Measurements from ENCODE around the gene PPHLN1.

The PPHLN1 gene

GRCh38 chr12:42473130-42473529, 147.2 kb downstream of the PPHLN1 start:
- no peak overlapping the region for H3K27ac ChIP-seq (ENCODE audit: low read depth, low read length)
- H3K4me1 ChIP-seq (ENCODE audit: control insufficient read depth in 1 of 2, insufficient read depth in 2 of 2, low read length in 2 of 2): peaks cover 3% of the 10 kb centered on the region in 2 donors
- H3K9ac ChIP-seq (ENCODE audit: low read depth in 1 of 2, low read length in 2 of 2): no peak overlapping the region
- no peaks in the 10 kb centered on the region for H3K9me3 ChIP-seq (ENCODE audit: control insufficient read depth in 1 of 2, low read length in 2 of 2)
- H3K36me3 ChIP-seq (ENCODE audit: control insufficient read depth in 1 of 2, insufficient read depth in 2 of 2, low read length in 2 of 2): no peaks in the 10 kb centered on the region
- no peaks in the 10 kb centered on the region for H3K27me3 ChIP-seq (ENCODE audit: control insufficient read depth in 1 of 2, insufficient read depth in 2 of 2, low read length in 2 of 2)
- H3K4me3 ChIP-seq (ENCODE audit: low read depth in 1 of 2, low read length in 2 of 2): no peak overlapping the region

GRCh38 chr12:42473561-42473960, 147.6 kb downstream of the PPHLN1 start:
- peaks cover 3% of the 10 kb centered on the region in 2 donors for H3K4me1 ChIP-seq (ENCODE audit: control insufficient read depth in 1 of 2, insufficient read depth in 2 of 2, low read length in 2 of 2)
- no peak overlapping the region for H3K27ac ChIP-seq (ENCODE audit: low read depth, low read length)
- H3K4me3 ChIP-seq (ENCODE audit: low read depth in 1 of 2, low read length in 2 of 2): no peak overlapping the region
- H3K36me3 ChIP-seq (ENCODE audit: control insufficient read depth in 1 of 2, insufficient read depth in 2 of 2, low read length in 2 of 2): no peaks in the 10 kb centered on the region
- no peaks in the 10 kb centered on the region for H3K9me3 ChIP-seq (ENCODE audit: control insufficient read depth in 1 of 2, low read length in 2 of 2)
- H3K27me3 ChIP-seq (ENCODE audit: control insufficient read depth in 1 of 2, insufficient read depth in 2 of 2, low read length in 2 of 2): no peaks in the 10 kb centered on the region
- H3K9ac ChIP-seq (ENCODE audit: low read depth in 1 of 2, low read length in 2 of 2): no peak overlapping the region

DNA sequence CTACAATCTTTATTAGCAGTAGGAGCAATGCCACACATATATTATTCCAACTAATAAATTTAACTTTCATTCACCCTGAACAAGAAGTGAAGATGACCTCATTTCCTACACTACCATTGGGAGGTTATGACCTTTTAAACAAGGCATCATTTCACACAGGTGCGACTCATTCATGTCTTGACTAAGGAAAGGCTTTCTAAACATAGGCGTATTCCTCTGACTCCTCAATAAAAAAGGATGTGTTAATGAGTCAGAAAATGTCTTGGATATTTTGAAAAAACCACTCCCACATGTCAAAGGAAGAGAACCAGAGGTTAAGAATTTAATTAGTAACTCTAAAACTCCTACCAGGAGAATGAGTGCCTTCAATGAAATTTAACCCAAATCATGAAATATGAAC, 148.4 kb downstream of the PPHLN1 start:
- H3K4me1 ChIP-seq (ENCODE audit: control insufficient read depth in 1 of 2, insufficient read depth in 2 of 2, low read length in 2 of 2): peaks cover 3% of the 10 kb centered on the region in 2 donors
- H3K27ac ChIP-seq (ENCODE audit: low read depth, low read length): no peak overlapping the region
- no peaks in the 10 kb centered on the region for H3K27me3 ChIP-seq (ENCODE audit: control insufficient read depth in 1 of 2, insufficient read depth in 2 of 2, low read length in 2 of 2)
- H3K4me3 ChIP-seq (ENCODE audit: low read depth in 1 of 2, low read length in 2 of 2): no peak overlapping the region
- H3K36me3 ChIP-seq (ENCODE audit: control insufficient read depth in 1 of 2, insufficient read depth in 2 of 2, low read length in 2 of 2): no peaks in the 10 kb centered on the region
- H3K9ac ChIP-seq (ENCODE audit: low read depth in 1 of 2, low read length in 2 of 2): no peak overlapping the region
- no peaks in the 10 kb centered on the region for H3K9me3 ChIP-seq (ENCODE audit: control insufficient read depth in 1 of 2, low read length in 2 of 2)

- Histone ChIP-seq H3K27me3 (ENCODE audit: control insufficient read depth in 1 of 2, insufficient read depth in 2 of 2, low read length in 2 of 2) (no peaks in the 10 kb centered on the region), H3K4me3 (ENCODE audit: low read depth in 1 of 2, low read length in 2 of 2) (no peak overlapping the region)
Measured at GRCh38 chr12:42475106-42475505, 149.1 kb downstream of the PPHLN1 start.

DNA sequence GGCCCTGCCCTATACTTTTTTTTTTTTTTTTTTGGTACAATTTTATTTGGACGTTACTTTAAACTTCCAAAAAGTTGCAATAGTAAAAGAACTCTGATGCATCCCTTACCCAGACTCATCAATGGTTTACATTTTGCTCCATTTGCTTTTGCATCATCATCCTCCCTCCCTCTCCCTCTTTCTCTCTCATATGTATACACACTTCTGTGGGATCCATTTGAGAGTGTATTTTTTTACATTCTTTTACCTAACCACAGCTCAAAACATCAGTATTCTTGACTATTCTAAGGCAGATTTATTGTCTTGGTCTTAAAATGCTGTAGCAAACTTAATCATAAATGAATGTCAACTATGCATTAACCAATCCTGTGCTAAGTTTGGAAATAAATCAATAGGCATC, 152.0 kb downstream of the PPHLN1 start:
- Histone ChIP-seq H3K27me3 (ENCODE audit: control insufficient read depth in 1 of 2, insufficient read depth in 2 of 2, low read length in 2 of 2) (no peaks in the 10 kb centered on the region), H3K36me3 (ENCODE audit: control insufficient read depth in 1 of 2, insufficient read depth in 2 of 2, low read length in 2 of 2) (no peaks in the 10 kb centered on the region), H3K9me3 (ENCODE audit: control insufficient read depth in 1 of 2, low read length in 2 of 2) (no peaks in the 10 kb centered on the region), H3K9ac (ENCODE audit: low read depth in 1 of 2, low read length in 2 of 2) (no peak overlapping the region), H3K27ac (ENCODE audit: low read depth, low read length) (no peak overlapping the region), H3K4me1 (ENCODE audit: control insufficient read depth in 1 of 2, insufficient read depth in 2 of 2, low read length in 2 of 2) (peaks cover 0 to 6% of the 10 kb centered on the region in 2 donors), H3K4me3 (ENCODE audit: low read depth in 1 of 2, low read length in 2 of 2) (no peak overlapping the region)

More at GRCh38 chr12:42475106-42475505, 149.1 kb downstream of the PPHLN1 start:
- Histone ChIP-seq H3K4me1 (ENCODE audit: control insufficient read depth in 1 of 2, insufficient read depth in 2 of 2, low read length in 2 of 2) (no peaks in the 10 kb centered on the region), H3K9ac (ENCODE audit: low read depth in 1 of 2, low read length in 2 of 2) (no peak overlapping the region), H3K9me3 (ENCODE audit: control insufficient read depth in 1 of 2, low read length in 2 of 2) (no peaks in the 10 kb centered on the region), H3K27ac (ENCODE audit: low read depth, low read length) (no peak overlapping the region), H3K36me3 (ENCODE audit: control insufficient read depth in 1 of 2, insufficient read depth in 2 of 2, low read length in 2 of 2) (no peaks in the 10 kb centered on the region)

GRCh38 chr12:42481368-42481767, 155.4 kb downstream of the PPHLN1 start:
- Histone ChIP-seq H3K27ac (ENCODE audit: low read depth, low read length) (no peak overlapping the region), H3K9ac (ENCODE audit: low read depth in 1 of 2, low read length in 2 of 2) (no peak overlapping the region), H3K4me3 (ENCODE audit: low read depth in 1 of 2, low read length in 2 of 2) (no peak overlapping the region)

DNA sequence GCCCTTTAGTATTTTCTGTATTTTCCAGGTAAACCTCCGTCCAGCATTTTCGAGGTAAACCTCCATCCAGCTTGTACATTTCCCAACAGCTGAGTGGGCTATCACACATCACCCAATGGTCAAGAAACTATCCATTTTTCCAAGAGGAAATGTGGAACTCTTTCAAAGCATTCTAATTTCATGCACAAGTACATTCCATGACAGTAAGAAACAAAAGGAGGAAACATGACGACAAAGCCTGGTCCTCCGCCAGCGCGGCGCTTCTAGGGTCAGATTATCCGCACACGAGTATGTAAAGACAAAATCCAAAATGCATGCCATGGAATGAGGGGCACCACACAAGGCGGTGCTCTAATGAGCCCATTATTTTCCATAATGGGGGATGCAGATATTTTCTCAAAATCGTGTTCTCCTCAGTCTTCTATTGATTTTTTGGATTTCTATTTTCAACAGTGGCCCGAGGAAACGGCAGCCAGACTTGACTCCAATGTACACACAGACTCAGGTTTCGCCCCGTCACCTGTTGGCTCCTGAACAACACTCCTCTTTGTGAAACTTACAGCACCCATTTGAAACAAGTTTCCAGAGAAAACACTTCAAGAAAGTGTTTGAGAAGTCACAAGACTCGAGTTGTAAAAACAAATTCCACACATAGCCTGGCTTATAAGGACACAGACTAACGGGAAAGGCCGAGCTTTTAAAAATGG, 156.2 kb downstream of the PPHLN1 start:
- Histone ChIP-seq H3K4me1 (ENCODE audit: control insufficient read depth in 1 of 2, insufficient read depth in 2 of 2, low read length in 2 of 2) (peaks cover 6 to 8% of the 10 kb centered on the region in 2 donors), H3K9me3 (ENCODE audit: control insufficient read depth in 1 of 2, low read length in 2 of 2) (no peaks in the 10 kb centered on the region), H3K36me3 (ENCODE audit: control insufficient read depth in 1 of 2, insufficient read depth in 2 of 2, low read length in 2 of 2) (no peaks in the 10 kb centered on the region), H3K27me3 (ENCODE audit: control insufficient read depth in 1 of 2, insufficient read depth in 2 of 2, low read length in 2 of 2) (peaks cover 0 to 26% of the 10 kb centered on the region in 2 donors), H3K9ac (ENCODE audit: low read depth in 1 of 2, low read length in 2 of 2) (peak overlapping the region in 1 of 2 donors; percentile 63), H3K4me3 (ENCODE audit: low read depth in 1 of 2, low read length in 2 of 2) (peak overlapping the region; percentile 68 to 77), H3K27ac (ENCODE audit: low read depth, low read length) (no peak overlapping the region)

More at GRCh38 chr12:42481368-42481767, 155.4 kb downstream of the PPHLN1 start:
- Histone ChIP-seq H3K4me1 (ENCODE audit: control insufficient read depth in 1 of 2, insufficient read depth in 2 of 2, low read length in 2 of 2) (peaks cover 6 to 8% of the 10 kb centered on the region in 2 donors), H3K27me3 (ENCODE audit: control insufficient read depth in 1 of 2, insufficient read depth in 2 of 2, low read length in 2 of 2) (peaks cover 0 to 20% of the 10 kb centered on the region in 2 donors), H3K9me3 (ENCODE audit: control insufficient read depth in 1 of 2, low read length in 2 of 2) (no peaks in the 10 kb centered on the region), H3K36me3 (ENCODE audit: control insufficient read depth in 1 of 2, insufficient read depth in 2 of 2, low read length in 2 of 2) (no peaks in the 10 kb centered on the region)

DNA sequence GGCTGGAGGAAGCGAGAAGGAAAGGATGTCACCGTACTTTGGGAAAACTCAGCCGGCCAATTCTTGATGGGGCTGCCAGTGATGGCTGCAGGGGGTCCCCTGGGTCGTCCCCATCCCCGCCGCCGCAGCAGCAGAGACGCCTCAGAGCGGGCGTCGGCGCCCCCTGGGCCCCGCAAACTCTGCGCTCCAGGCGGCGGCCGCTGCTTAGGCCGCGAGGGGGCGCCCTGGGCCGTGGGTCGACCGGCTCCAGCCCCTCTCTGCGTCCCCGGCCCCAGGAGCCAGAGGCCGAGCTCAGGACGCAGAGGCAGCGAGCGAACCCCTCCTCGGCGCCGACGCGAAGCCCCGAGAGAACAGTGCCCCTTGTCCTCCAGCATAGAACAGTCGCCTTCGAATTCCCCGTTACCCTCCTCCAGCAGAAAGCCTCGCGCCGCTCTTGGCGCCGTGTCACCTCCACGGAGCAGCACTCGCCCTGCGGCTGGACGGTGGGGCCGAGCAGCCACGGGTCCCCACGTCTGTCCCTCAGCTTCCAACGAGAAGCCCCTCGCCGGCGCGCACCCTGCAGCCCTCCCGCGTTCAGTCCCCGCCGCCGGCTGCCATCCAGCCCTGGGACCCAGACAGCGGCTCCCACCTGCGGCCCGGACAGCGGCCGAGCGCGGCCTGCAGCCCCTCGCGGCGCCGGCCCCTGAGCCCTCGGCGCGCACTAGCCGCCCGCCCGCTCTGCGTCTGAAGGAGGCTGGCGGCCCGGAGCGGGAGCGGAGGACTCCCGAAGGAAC, 157.0 kb downstream of the PPHLN1 start:
- Histone ChIP-seq H3K36me3 (ENCODE audit: control insufficient read depth in 1 of 2, insufficient read depth in 2 of 2, low read length in 2 of 2) (no peaks in the 10 kb centered on the region), H3K4me3 (ENCODE audit: low read depth in 1 of 2, low read length in 2 of 2) (peak overlapping the region; percentile 68 to 77), H3K9me3 (ENCODE audit: control insufficient read depth in 1 of 2, low read length in 2 of 2) (no peaks in the 10 kb centered on the region), H3K27me3 (ENCODE audit: control insufficient read depth in 1 of 2, insufficient read depth in 2 of 2, low read length in 2 of 2) (peaks cover 0 to 26% of the 10 kb centered on the region in 2 donors), H3K4me1 (ENCODE audit: control insufficient read depth in 1 of 2, insufficient read depth in 2 of 2, low read length in 2 of 2) (peaks cover 6 to 8% of the 10 kb centered on the region in 2 donors), H3K9ac (ENCODE audit: low read depth in 1 of 2, low read length in 2 of 2) (peak overlapping the region; percentile 30 to 63), H3K27ac (ENCODE audit: low read depth, low read length) (peak overlapping the region; percentile 66)

DNA sequence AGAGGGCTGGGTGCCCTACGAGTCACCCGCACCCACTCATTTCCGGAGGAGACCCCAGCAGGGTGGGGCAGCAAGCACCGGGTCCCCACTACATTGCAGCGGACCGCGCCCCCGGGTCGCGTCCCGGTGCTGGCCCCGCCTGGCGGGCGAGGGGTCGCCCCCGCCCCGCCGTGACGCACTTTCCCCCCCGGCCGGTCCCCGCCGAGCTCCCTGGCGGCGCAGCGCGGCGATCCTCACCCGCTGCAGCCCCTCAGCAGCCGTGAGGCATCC, 157.5 kb downstream of the PPHLN1 start:
- Histone ChIP-seq H3K9ac (ENCODE audit: low read depth in 1 of 2, low read length in 2 of 2) (peak overlapping the region; percentile 30 to 63), H3K9me3 (ENCODE audit: control insufficient read depth in 1 of 2, low read length in 2 of 2) (no peaks in the 10 kb centered on the region)

DNA sequence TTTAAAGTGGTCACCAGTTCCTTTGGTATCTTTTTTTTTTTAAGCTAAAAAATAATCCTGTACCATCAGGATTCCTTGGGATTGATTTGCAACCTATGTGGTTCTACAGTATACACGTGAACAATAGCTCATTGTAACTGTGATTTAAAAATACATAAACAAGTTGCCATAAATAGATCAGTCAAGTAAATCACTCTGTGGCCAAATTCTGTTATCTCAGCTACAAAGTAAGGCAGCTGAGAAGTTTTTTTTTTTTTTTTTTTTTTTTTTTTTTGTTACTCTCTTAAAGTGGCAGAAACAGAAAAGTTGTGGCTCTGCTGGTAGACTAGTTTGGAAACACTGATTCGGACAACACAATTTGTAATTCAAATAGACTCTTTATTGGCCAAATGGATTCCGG, 159.0 kb downstream of the PPHLN1 start:
- no peak overlapping the region for H3K4me3 ChIP-seq (ENCODE audit: low read depth in 1 of 2, low read length in 2 of 2)
- H3K27me3 ChIP-seq (ENCODE audit: control insufficient read depth in 1 of 2, insufficient read depth in 2 of 2, low read length in 2 of 2): peaks cover 0 to 26% of the 10 kb centered on the region in 2 donors
- peaks cover 6 to 8% of the 10 kb centered on the region in 2 donors for H3K4me1 ChIP-seq (ENCODE audit: control insufficient read depth in 1 of 2, insufficient read depth in 2 of 2, low read length in 2 of 2)
- no peak overlapping the region for H3K9ac ChIP-seq (ENCODE audit: low read depth in 1 of 2, low read length in 2 of 2)
- no peaks in the 10 kb centered on the region for H3K36me3 ChIP-seq (ENCODE audit: control insufficient read depth in 1 of 2, insufficient read depth in 2 of 2, low read length in 2 of 2)
- H3K27ac ChIP-seq (ENCODE audit: low read depth, low read length): no peak overlapping the region
- H3K9me3 ChIP-seq (ENCODE audit: control insufficient read depth in 1 of 2, low read length in 2 of 2): no peaks in the 10 kb centered on the region

More for the DNA sequence above, 157.5 kb downstream of the PPHLN1 start:
- peaks cover 6 to 8% of the 10 kb centered on the region in 2 donors for H3K4me1 ChIP-seq (ENCODE audit: control insufficient read depth in 1 of 2, insufficient read depth in 2 of 2, low read length in 2 of 2)
- no peaks in the 10 kb centered on the region for H3K36me3 ChIP-seq (ENCODE audit: control insufficient read depth in 1 of 2, insufficient read depth in 2 of 2, low read length in 2 of 2)
- H3K4me3 ChIP-seq (ENCODE audit: low read depth in 1 of 2, low read length in 2 of 2): peak overlapping the region; percentile 68 to 77
- peaks cover 0 to 26% of the 10 kb centered on the region in 2 donors for H3K27me3 ChIP-seq (ENCODE audit: control insufficient read depth in 1 of 2, insufficient read depth in 2 of 2, low read length in 2 of 2)
- peak overlapping the region; percentile 46 for H3K27ac ChIP-seq (ENCODE audit: low read depth, low read length)

All from duodenal mucosa (tissue), 2 donors.